BLaER1 (cell line): Measurements from ENCODE around the gene STEEP1.

Experiments used
- H3K27ac ChIP-seq: shearing (Covaris generic); formaldehyde crosslinking; 2 replicates; pipeline ENCODE4 v1.8.1; 2022
- H3K27me3 ChIP-seq: shearing (Covaris generic); formaldehyde crosslinking; 2 replicates; pipeline ENCODE4 v1.8.1; 2022
- H3K36me3 ChIP-seq: shearing (Covaris generic); formaldehyde crosslinking; 2 replicates; pipeline ENCODE4 v1.8.1; 2022
- H3K4me1 ChIP-seq: shearing (Covaris generic); formaldehyde crosslinking; 2 replicates; pipeline ENCODE4 v1.8.1; 2022
- H3K4me2 ChIP-seq: shearing (Covaris generic); formaldehyde crosslinking; 2 replicates; pipeline ENCODE4 v1.8.1; 2022
- H3K4me3 ChIP-seq: shearing (Covaris generic); formaldehyde crosslinking; 2 replicates; pipeline ENCODE4 v1.8.1; 2022
- H3K9ac ChIP-seq: shearing (Covaris generic); formaldehyde crosslinking; 2 replicates; pipeline ENCODE4 v1.8.1; 2022
- H3K9me3 ChIP-seq: shearing (Covaris generic); formaldehyde crosslinking; 2 replicates; pipeline ENCODE4 v1.8.1; 2022
- H4K20me1 ChIP-seq: shearing (Covaris generic); formaldehyde crosslinking; 2 replicates; pipeline ENCODE4 v1.8.1; 2022
- Cebpa-rat ChIP-seq: shearing (Covaris generic); IDR thresholded peaks from 2 replicates; pipeline ENCODE4 v1.8.1; 2022

STEEP1 gene

GRCh38 chrX:119583431-119584059 lies 18.3 kb upstream of the STEEP1 start:
- peaks cover 16% of the 10 kb centered on the region; the same call in 1 of the 2 replicates for H3K36me3 ChIP-seq
- H4K20me1 ChIP-seq: 0 out of 2 replicates have a peak, but pooled peaks cover 6% of the 10 kb centered on the region
- no peaks in the 10 kb centered on the region for H3K27me3 ChIP-seq
- H3K4me2 ChIP-seq: no peak overlapping the region
- TF ChIP-seq Cebpa-rat: no peak
- H3K9ac ChIP-seq: no peak overlapping the region
- H3K4me3 ChIP-seq: no peak overlapping the region
- H3K4me1 ChIP-seq: no peaks in the 10 kb centered on the region
- H3K27ac ChIP-seq: no peak overlapping the region
- H3K9me3 ChIP-seq: no peaks in the 10 kb centered on the region

GRCh38 chrX:119579414-119579813 lies 14.2 kb upstream of the STEEP1 start:
- Histone ChIP-seq H4K20me1 (peaks cover 8% of the 10 kb centered on the region; the same call in 1 of the 2 replicates), H3K9me3 (peaks cover 3% of the 10 kb centered on the region), H3K9ac (no peak overlapping the region), H3K4me1 (peaks cover 8% of the 10 kb centered on the region), H3K36me3 (no peaks in the 10 kb centered on the region), H3K4me3 (no peak overlapping the region), H3K27ac (no peak overlapping the region), H3K27me3 (no peaks in the 10 kb centered on the region), H3K4me2 (no peak overlapping the region)
- TF ChIP-seq Cebpa-rat: no peak

GRCh38 chrX:119574394-119575266 lies 9.4 kb upstream of the STEEP1 start, which contains the start of gene UBE2A:
Gene UBE2A, plus strand, starts transcription at chrX:119574563. Its CDS starts 149 bp downstream, at chrX:119574712.
- H4K20me1 ChIP-seq: peaks cover 8% of the 10 kb centered on the region; the same call in 1 of the 2 replicates
- H3K9ac ChIP-seq: peak within 1 kb of the TSS; percentile 83
- peaks cover 18% of the 10 kb centered on the region for H3K4me1 ChIP-seq
- peak within 1 kb of the TSS; percentile 79 for H3K4me2 ChIP-seq
- H3K4me3 ChIP-seq: peak within 1 kb of the TSS; percentile 73
- H3K9me3 ChIP-seq: peaks cover 7% of the 10 kb centered on the region
- H3K36me3 ChIP-seq: no peaks in the 10 kb centered on the region
- no peaks in the 10 kb centered on the region for H3K27me3 ChIP-seq
- TF ChIP-seq Cebpa-rat: no peak
- H3K27ac ChIP-seq: peak within 1 kb of the TSS; percentile 75

GRCh38 chrX:119573840-119574393 lies 8.7 kb upstream of the STEEP1 start:
- Histone ChIP-seq H3K36me3 (no peaks in the 10 kb centered on the region), H3K4me2 (peak overlapping the region; percentile 79), H3K9me3 (peaks cover 7% of the 10 kb centered on the region), H4K20me1 (peaks cover 8% of the 10 kb centered on the region; the same call in 1 of the 2 replicates), H3K4me1 (peaks cover 18% of the 10 kb centered on the region), H3K4me3 (peak overlapping the region; percentile 73), H3K27ac (peak overlapping the region; percentile 75; the same call in 1 of the 2 replicates), H3K27me3 (no peaks in the 10 kb centered on the region), H3K9ac (peak overlapping the region; percentile 38; the same call in 1 of the 2 replicates)
- TF ChIP-seq Cebpa-rat: no peak

- TF ChIP-seq Cebpa-rat: no peak
- no peak overlapping the region for H3K27ac ChIP-seq
- peaks cover 7% of the 10 kb centered on the region for H3K9me3 ChIP-seq
Observed at GRCh38 chrX:119573222-119573621, 8.0 kb upstream of the STEEP1 start.

GRCh38 chrX:119570351-119570835 lies 5.2 kb upstream of the STEEP1 start:
- Histone ChIP-seq H3K27me3 (no peaks in the 10 kb centered on the region), H3K9ac (no peak overlapping the region), H3K4me3 (no peak overlapping the region), H3K27ac (no peak overlapping the region), H3K4me2 (no peak overlapping the region), H3K36me3 (no peaks in the 10 kb centered on the region), H3K9me3 (peaks cover 7% of the 10 kb centered on the region), H3K4me1 (peaks cover 11% of the 10 kb centered on the region), H4K20me1 (peaks cover 4% of the 10 kb centered on the region; the same call in 1 of the 2 replicates)
- no peak for TF ChIP-seq Cebpa-rat

More at GRCh38 chrX:119573222-119573621, 8.0 kb upstream of the STEEP1 start:
- H3K4me3 ChIP-seq: peak overlapping the region; percentile 73
- H3K27me3 ChIP-seq: no peaks in the 10 kb centered on the region
- peaks cover 8% of the 10 kb centered on the region; the same call in 1 of the 2 replicates for H4K20me1 ChIP-seq
- H3K36me3 ChIP-seq: no peaks in the 10 kb centered on the region
- H3K4me1 ChIP-seq: peaks cover 18% of the 10 kb centered on the region
- no peak overlapping the region for H3K9ac ChIP-seq
- H3K4me2 ChIP-seq: peak overlapping the region; percentile 79

GRCh38 chrX:119552508-119552907 lies 12.7 kb downstream of the STEEP1 start:
- H3K27ac ChIP-seq: no peak overlapping the region
- H3K9me3 ChIP-seq: no peaks in the 10 kb centered on the region

GRCh38 chrX:119549327-119550016 lies 15.7 kb downstream of the STEEP1 start:
- Histone ChIP-seq H3K27me3 (no peaks in the 10 kb centered on the region), H3K9ac (no peak overlapping the region), H4K20me1 (no peaks in the 10 kb centered on the region), H3K27ac (no peak overlapping the region), H3K4me1 (no peaks in the 10 kb centered on the region), H3K4me3 (no peak overlapping the region), H3K4me2 (no peak overlapping the region), H3K36me3 (peaks cover 12% of the 10 kb centered on the region; the same call in 1 of the 2 replicates), H3K9me3 (no peaks in the 10 kb centered on the region)
- TF ChIP-seq Cebpa-rat: no peak

More at GRCh38 chrX:119552508-119552907, 12.7 kb downstream of the STEEP1 start:
- no peak for TF ChIP-seq Cebpa-rat
- no peaks in the 10 kb centered on the region for H3K4me1 ChIP-seq
- H3K4me2 ChIP-seq: no peak overlapping the region
- peaks cover 34% of the 10 kb centered on the region for H3K36me3 ChIP-seq
- H3K4me3 ChIP-seq: no peak overlapping the region
- H3K9ac ChIP-seq: no peak overlapping the region
- H3K27me3 ChIP-seq: no peaks in the 10 kb centered on the region
- no peaks in the 10 kb centered on the region for H4K20me1 ChIP-seq

- TF ChIP-seq Cebpa-rat: no peak
- Histone ChIP-seq H3K9me3 (no peaks in the 10 kb centered on the region), H3K36me3 (peaks cover 32% of the 10 kb centered on the region), H4K20me1 (no peaks in the 10 kb centered on the region), H3K4me2 (no peak overlapping the region), H3K27ac (no peak overlapping the region), H3K27me3 (no peaks in the 10 kb centered on the region), H3K9ac (no peak overlapping the region), H3K4me3 (no peak overlapping the region), H3K4me1 (no peaks in the 10 kb centered on the region)
Observed at GRCh38 chrX:119541188-119541587, 24.0 kb downstream of the STEEP1 start.
